GM12864 (cell line): Measurements from ENCODE around the gene MICB.

Experiments
- DNase-seq: peaks from one replicate; pipeline ENCODE4 v3.0.0-alpha.2; 2011; ENCODE audit warnings: low read depth
- H3K4me3 ChIP-seq: 2 replicates; pipeline ENCODE4 v1.5.1; 2011; ENCODE audit warnings: mild to moderate bottlenecking, low read depth, low read length, control low read depth
- TF ChIP-seq, protein P1 (sequence below): IDR thresholded peaks from 2 replicates; pipeline ENCODE4 v1.5.1; 2011; ENCODE audit warnings: low read depth, mild to moderate bottlenecking, moderate library complexity, low read length, control low read depth, inconsistent platforms; ENCODE audit errors: missing control alignments

MICB gene

DNA sequence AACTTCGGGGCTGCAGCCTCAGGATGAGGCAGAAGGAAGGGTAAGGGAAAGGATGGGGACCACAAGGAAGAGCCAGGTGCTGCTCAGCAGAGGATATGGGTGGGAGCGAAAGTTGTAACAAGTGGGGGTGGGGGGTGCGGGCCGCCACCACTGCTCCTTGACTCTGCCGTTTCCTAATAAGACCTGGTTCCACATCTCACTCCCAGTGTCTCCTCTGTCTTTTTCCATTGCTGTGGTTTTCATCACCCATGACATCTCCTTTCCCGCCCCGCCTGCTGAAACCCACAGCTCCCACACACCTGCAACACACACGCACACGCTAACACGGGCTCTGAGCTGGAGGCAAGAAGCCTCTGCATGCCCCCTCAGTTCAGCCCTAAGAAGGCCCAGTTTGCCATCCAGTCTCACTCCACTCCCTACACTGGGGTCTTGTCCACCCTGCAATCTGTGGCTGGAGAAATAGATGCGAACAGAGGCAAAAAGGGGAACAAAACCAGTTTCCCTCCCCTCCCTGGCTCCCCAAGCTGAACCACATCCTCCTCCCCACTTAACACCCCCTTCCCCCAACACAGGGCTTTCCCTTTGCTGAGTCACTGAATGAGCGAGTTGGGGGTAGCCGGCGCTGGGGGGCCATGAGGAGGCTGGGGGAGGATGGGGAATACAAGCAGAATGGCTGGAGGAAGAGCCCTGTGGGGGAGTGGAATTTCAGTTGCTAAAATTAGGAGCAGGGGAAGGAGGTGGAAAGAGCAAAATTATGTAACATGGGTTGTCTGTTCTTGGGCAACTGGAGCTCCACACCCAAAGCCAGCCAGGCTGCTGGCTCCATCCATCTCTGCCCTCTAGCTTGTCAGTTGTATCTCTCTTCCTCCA, 60.9 kb downstream of the MICB start:
- TF ChIP-seq, protein P1, sequence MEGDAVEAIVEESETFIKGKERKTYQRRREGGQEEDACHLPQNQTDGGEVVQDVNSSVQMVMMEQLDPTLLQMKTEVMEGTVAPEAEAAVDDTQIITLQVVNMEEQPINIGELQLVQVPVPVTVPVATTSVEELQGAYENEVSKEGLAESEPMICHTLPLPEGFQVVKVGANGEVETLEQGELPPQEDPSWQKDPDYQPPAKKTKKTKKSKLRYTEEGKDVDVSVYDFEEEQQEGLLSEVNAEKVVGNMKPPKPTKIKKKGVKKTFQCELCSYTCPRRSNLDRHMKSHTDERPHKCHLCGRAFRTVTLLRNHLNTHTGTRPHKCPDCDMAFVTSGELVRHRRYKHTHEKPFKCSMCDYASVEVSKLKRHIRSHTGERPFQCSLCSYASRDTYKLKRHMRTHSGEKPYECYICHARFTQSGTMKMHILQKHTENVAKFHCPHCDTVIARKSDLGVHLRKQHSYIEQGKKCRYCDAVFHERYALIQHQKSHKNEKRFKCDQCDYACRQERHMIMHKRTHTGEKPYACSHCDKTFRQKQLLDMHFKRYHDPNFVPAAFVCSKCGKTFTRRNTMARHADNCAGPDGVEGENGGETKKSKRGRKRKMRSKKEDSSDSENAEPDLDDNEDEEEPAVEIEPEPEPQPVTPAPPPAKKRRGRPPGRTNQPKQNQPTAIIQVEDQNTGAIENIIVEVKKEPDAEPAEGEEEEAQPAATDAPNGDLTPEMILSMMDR, result no peak
- DNase-seq, result peak; percentile 78
- H3K4me3 ChIP-seq, result peak overlapping the region; percentile 36

DNA sequence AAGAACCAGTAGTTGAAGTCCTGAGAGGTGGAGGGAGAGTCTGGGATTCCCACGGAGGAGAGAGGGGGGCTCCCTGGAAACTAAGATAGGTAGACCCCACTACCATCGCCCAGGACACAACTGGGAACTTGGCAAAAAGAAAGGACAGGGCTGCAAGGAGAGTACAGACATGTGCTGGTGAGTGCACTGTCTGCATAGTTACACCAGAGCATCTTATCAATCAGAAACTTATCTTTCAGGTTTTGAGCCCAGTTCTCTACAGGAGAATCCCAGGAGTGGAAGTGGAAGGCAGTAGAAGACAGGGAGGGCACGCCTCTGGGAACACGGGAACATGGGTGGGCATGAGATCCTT, 61.6 kb downstream of the MICB start:
- DNase-seq, result no peak
- peak overlapping the region; percentile 36; the same call in 1 of the 2 replicates for H3K4me3 ChIP-seq
- TF ChIP-seq, protein P1, result no peak

DNA sequence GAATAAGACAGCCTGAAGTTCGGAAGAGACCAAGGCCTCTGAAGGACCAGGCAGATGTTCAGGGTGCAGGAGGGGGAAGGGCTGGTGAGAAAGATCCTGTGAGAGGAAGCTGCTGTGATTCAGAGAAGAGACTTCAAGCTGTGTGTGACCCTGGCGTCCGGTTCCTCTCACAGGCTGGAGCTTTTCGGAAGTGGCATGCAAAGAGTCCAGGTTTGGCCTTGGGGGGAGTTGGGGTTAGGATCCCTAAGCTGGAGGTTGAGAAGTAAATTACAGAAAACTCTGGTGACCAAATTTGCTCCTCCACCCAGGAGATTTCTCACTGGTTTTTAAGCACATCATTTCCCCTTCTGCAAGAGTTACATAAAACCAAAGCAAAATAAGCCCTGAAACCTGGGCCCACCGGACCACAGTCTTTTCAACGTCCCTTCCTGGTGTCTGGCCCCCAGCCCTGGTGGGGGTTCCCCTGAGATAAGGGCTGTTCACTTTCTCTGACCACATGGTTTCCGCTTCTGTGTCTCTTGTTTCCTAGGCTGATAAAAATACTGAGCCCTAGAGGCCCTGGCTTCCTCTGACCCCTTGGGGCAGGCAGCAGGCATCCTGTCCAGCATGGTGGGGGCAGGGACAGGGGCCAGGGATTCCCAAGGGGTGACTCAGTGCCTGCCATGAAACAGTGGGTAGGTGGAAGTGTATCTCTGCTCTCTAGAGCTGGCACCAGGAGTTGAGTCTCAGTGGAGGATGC, 62.2 kb downstream of the MICB start:
- peak overlapping the region; percentile 36; the same call in 1 of the 2 replicates for H3K4me3 ChIP-seq
- TF ChIP-seq, protein P1, result no peak
- peak; percentile 90 for DNase-seq

DNA sequence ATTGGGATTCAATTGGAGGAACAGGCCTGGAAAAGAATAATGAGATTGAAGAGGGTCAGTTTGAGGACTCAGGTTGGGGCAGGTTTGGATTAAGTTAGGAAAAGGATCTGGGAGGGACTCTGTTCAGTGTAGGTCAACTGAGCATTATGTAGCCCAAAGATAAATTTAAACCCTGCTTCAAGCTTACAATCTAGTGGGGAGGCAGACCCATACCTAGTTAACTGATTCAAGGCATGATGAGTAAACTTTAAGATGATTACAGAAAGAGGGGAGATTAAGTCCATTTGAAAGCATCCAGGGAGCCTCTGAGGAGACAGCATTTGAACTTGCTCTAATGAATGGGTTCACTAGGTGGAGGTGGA, 62.7 kb downstream of the MICB start:
- H3K4me3 ChIP-seq, result no peak overlapping the region
- DNase-seq, result no peak
- TF ChIP-seq, protein P1, result no peak
